Transverse colon (tissue), 4 donors: Measurements from ENCODE around the gene ZMYND19.

Experiments
- CTCF ChIP-seq, 5 experiments: fragments of 200-600 bp in 3 of 5; fragments of 450-650 bp in 2 of 5; sonication (generic) in 3 of 5; IDR thresholded peaks; 1 replicate in 2 of 5; 2 replicates in 3 of 5; pipeline ENCODE4 v1.5.1; 2016 to 2017; ENCODE audit warnings: antibody characterized with exemption in 5 of 5, inconsistent platforms in 3 of 5, mild to moderate bottlenecking in 2 of 5, moderate library complexity in 1 of 5
- EP300 ChIP-seq: sonication (generic); formaldehyde crosslinking; IDR thresholded peaks from one replicate; pipeline ENCODE4 v1.6.1; 2017; ENCODE audit warnings: antibody characterized with exemption, low read depth
- POLR2A ChIP-seq: fragments of 450-650 bp; IDR thresholded peaks from one replicate; pipeline ENCODE4 v1.6.1; 2016; ENCODE audit warnings: antibody characterized with exemption, mild to moderate bottlenecking, moderate library complexity
- POLR2AphosphoS5 ChIP-seq, 3 donors: sonication (generic); formaldehyde crosslinking; IDR thresholded peaks; one replicate each; pipeline ENCODE4 v1.6.1; 2016; ENCODE audit warnings: antibody characterized with exemption in 3 of 3

- TF ChIP-seq POLR2AphosphoS5 (IDR thresholded peaks at IDR 0.05) (no peak), CTCF (IDR thresholded peaks at IDR 0.05) (no peak), POLR2A (no peak), EP300 (no peak)
These were observed 8.6 kb upstream of the ZMYND19 start for GRCh38 chr9:137598943-137599342.
